Upper lobe of right lung (tissue), 1 donor: ENCODE data around the gene NUPR1. TPM values are rescaled to one million over a fixed set of nuclear protein-coding genes. Genes with fewer than 3 reads are reported as not detected.
A peak's percentile ranks its signal among the peaks of the same experiment; 100 is the strongest.
"Not testable (repeated sequence)": the region's sequence is repeated elsewhere in the genome, so short reads cannot be mapped to it uniquely, and the experiment has no call there.

Source experiments
- ATAC-seq: fragments of 200-7000 bp; cut with Tn5 transposase; one replicate; pipeline ENCODE4 v1.9.1; 2020; ENCODE audit warnings: mild to moderate bottlenecking, moderate library complexity
- DNase-seq: peaks from one replicate; pipeline ENCODE4 v3.0.0-alpha.2; 2020
- H3K27ac ChIP-seq: fragments of 200-600 bp; one replicate; pipeline ENCODE4 v1.8.0; 2022
- H3K27me3 ChIP-seq: fragments of 200-600 bp; one replicate; pipeline ENCODE4 v1.8.0; 2022; ENCODE audit warnings: mild to moderate bottlenecking
- H3K36me3 ChIP-seq: fragments of 200-600 bp; one replicate; pipeline ENCODE4 v1.8.0; 2022
- H3K4me1 ChIP-seq: fragments of 200-600 bp; one replicate; pipeline ENCODE4 v1.8.0; 2022
- H3K4me3 ChIP-seq: fragments of 200-600 bp; one replicate; pipeline ENCODE4 v1.8.0; 2022; ENCODE audit warnings: mild to moderate bottlenecking
- H3K9me3 ChIP-seq: fragments of 200-600 bp; one replicate; pipeline ENCODE4 v1.8.0; 2022
- intact Hi-C: fragments of 100-400 bp; cut with DNase I; formaldehyde crosslinking; loops from one replicate; pipeline ENCODE4 v1.11.0; 2022
- total RNA-seq: library from RNA; stranded (reverse); fragmentation: NEBNext Ultra II Directional; extraction: Animal tissue kit (Norgen Biotek cat#: 25700); gene quantifications from one replicate; pipeline ENCODE4 v1.2.1, GENCODE V29; 2021
- TF ChIP-seq, protein P1 (sequence below): fragments of 200-600 bp; IDR thresholded peaks from one replicate; pipeline ENCODE4 v1.8.0; 2022; ENCODE audit warnings: antibody characterized with exemption
- donor health status: DM: no; HTN: yes; CAD: no; lungs with severe emphysema.

NUPR1 gene
- total RNA-seq, 1 donor from 2014 or later = 291 TPM

DNA sequence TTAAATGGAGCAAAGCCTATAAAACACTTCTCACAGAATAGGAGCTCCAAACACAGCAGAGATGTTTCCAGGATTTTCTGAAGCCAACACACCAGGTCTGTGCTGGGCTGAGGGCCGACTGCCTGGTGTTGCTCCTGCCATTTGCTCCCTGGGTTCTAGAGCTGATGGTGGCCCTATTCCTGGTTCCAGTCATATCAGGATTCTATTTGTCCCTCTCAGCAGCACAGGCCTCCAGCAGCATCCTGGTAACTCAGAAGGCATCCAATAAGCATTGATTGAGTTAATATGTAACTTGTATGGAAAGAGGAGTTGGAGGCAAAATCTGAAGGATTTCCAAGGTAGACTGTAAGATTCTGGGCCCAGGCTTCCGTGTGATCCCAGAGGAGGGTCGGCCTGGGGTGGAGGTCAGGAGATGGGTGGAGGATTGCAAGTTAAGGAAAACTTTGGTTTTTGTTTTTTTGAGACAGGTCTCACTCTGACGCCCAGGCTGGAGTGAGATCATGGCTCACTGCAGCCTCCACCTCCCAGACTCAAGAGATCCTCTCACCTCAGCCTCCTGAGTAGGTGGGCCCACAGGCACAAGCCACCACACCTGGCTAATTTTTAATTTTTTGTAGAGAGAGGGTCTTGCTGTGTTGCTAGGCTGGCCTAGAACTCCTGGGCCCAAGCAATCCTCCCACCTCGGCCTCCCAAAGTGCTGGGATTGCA is 5.7 kb downstream of the NUPR1 start:
- H3K9me3 ChIP-seq = no peaks in the 10 kb centered on the region
- H3K27ac ChIP-seq = peak overlapping the region; percentile 78
- H3K27me3 ChIP-seq = no peaks in the 10 kb centered on the region
- ATAC-seq = no peak
- H3K36me3 ChIP-seq = peaks cover 11% of the 10 kb centered on the region
- DNase-seq = no peak
- H3K4me3 ChIP-seq = no peak overlapping the region
- H3K4me1 ChIP-seq = peaks cover 47% of the 10 kb centered on the region
- TF ChIP-seq, protein P1, sequence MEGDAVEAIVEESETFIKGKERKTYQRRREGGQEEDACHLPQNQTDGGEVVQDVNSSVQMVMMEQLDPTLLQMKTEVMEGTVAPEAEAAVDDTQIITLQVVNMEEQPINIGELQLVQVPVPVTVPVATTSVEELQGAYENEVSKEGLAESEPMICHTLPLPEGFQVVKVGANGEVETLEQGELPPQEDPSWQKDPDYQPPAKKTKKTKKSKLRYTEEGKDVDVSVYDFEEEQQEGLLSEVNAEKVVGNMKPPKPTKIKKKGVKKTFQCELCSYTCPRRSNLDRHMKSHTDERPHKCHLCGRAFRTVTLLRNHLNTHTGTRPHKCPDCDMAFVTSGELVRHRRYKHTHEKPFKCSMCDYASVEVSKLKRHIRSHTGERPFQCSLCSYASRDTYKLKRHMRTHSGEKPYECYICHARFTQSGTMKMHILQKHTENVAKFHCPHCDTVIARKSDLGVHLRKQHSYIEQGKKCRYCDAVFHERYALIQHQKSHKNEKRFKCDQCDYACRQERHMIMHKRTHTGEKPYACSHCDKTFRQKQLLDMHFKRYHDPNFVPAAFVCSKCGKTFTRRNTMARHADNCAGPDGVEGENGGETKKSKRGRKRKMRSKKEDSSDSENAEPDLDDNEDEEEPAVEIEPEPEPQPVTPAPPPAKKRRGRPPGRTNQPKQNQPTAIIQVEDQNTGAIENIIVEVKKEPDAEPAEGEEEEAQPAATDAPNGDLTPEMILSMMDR = no peak
- intact Hi-C loops = no loop called here

DNA sequence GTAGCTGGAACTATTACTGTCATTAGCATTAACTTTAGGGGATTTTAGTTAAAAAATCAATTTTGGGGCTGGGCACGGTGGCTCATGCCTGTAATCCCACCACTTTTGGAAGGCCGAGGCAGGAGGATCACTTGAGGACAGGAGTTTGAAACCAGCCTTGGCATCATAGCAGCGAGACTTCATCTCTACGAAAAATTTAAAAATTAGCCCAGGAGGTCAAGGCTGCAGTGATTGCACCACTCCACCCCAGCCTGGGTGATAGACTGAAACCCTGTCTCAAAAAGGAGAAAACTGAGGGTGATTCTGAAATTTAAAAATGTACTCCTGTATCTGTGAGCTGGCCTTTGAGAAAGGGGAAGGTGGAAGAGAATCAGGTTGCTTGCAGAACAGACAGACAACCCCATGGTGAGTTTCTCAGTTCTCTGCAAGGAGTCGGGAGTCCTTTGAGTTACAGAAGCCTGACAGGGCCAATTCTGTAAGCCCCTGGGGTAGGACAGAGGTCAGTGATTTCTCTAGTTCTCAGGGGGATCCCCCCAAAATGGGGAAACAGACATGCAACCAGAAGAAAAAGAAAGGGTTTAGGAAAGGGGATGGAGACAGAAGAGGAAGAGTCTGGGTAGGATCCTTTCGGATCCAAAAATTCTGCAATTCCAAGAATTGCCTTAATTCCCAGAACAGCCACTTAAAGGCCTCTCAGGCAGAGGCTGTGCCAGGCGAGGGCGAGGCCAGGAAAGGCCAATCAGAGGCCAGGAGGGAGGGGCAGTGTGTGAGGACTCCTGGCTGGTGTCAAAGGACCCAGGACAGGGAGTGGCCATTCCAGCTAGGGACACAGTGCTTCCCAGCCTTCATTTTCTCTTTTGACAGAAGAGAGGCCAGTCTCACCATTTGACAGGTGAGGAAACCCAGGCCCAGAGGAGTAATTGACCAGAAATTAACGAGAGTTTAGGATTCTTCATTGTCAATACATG is 6.7 kb downstream of the NUPR1 start:
- peak; percentile 91 for DNase-seq
- intact Hi-C loops = no loop called here
- H3K27ac ChIP-seq = peak overlapping the region; percentile 78
- H3K36me3 ChIP-seq = peaks cover 6% of the 10 kb centered on the region
- H3K9me3 ChIP-seq = no peaks in the 10 kb centered on the region
- TF ChIP-seq, protein P1 = no peak
- H3K4me1 ChIP-seq = peaks cover 41% of the 10 kb centered on the region
- peak; percentile 96 for ATAC-seq
- H3K4me3 ChIP-seq = no peak overlapping the region
- H3K27me3 ChIP-seq = no peaks in the 10 kb centered on the region

DNA sequence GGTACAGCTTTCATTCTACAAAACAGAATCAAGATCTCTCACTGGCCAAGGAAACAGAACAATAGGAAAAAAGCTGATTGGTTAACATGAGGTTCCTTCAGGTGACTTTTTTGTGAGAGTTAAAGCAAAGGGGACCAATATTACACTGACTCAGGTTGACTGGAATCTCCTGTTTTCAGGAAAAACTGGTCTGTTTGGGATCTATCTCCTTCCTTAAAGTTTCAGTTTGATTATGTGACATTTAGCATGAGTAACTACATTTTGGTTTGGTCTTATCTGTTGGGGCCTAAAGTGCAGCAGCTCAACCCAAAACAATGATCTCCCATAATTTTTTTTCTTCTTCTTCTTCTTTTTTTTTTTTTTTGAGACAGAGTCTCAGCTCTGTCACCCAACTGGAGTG is 9.7 kb downstream of the NUPR1 start:
- no peaks in the 10 kb centered on the region for H3K9me3 ChIP-seq
- H3K4me3 ChIP-seq = no peak overlapping the region
- H3K27me3 ChIP-seq = no peaks in the 10 kb centered on the region
- H3K4me1 ChIP-seq = peaks cover 20% of the 10 kb centered on the region
- intact Hi-C loops = no loop called here
- TF ChIP-seq, protein P1 = no peak
- no peaks in the 10 kb centered on the region for H3K36me3 ChIP-seq
- no peak overlapping the region for H3K27ac ChIP-seq
- DNase-seq = no peak
- no peak for ATAC-seq

DNA sequence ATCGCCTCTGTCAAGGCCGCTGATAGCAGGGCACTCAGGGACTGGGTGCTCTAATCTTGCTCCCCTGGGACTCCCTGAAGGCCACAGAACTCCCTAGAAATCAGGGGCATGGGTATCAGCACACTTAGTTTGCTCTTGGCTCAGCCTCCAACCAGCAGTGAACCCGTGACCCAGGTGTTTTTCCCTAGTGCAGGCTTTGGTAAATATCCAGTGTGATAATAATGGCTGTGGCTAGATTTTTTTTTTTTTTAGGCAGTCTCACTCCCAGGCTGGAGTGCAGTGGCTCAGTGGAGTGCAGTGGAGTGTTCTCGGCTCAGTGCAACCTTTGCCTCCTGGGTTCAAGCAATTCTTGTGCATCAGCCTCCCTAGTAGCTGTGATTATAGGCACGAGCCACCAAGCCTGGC is 10.3 kb downstream of the NUPR1 start:
- Histone ChIP-seq H3K36me3 (no peaks in the 10 kb centered on the region), H3K9me3 (no peaks in the 10 kb centered on the region), H3K27ac (no peak overlapping the region), H3K4me1 (peaks cover 15% of the 10 kb centered on the region), H3K27me3 (no peaks in the 10 kb centered on the region), H3K4me3 (no peak overlapping the region)
- DNase-seq = no peak
- intact Hi-C loops = no loop called here
- no peak for ATAC-seq
- TF ChIP-seq, protein P1 = no peak

DNA sequence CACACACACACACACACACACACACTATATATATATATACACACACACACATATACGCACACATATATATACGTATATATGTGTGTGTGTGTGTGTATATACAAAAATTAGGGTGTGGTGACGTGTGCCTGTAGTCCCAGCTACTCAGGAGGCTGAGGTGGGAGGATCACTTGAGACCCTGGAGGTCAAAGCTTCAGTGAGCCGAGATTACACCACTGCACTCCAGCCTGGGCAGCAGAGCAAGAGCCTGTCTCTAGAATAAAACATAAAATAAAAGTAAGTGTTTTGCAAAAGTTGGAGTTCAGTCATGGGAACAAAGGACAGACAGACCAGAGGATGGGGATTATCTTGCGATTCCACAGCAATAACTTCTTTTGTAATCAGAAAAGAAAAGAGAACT is 10.8 kb downstream of the NUPR1 start:
- ATAC-seq (no peak), DNase-seq (no peak)
- no peak overlapping the region for H3K27ac ChIP-seq
- TF ChIP-seq, protein P1 = no peak
- no peaks in the 10 kb centered on the region for H3K27me3 ChIP-seq
- intact Hi-C loops = no loop called here
- no peak overlapping the region for H3K4me3 ChIP-seq
- peaks cover 13% of the 10 kb centered on the region for H3K4me1 ChIP-seq
- no peaks in the 10 kb centered on the region for H3K9me3 ChIP-seq
- H3K36me3 ChIP-seq = no peaks in the 10 kb centered on the region

DNA sequence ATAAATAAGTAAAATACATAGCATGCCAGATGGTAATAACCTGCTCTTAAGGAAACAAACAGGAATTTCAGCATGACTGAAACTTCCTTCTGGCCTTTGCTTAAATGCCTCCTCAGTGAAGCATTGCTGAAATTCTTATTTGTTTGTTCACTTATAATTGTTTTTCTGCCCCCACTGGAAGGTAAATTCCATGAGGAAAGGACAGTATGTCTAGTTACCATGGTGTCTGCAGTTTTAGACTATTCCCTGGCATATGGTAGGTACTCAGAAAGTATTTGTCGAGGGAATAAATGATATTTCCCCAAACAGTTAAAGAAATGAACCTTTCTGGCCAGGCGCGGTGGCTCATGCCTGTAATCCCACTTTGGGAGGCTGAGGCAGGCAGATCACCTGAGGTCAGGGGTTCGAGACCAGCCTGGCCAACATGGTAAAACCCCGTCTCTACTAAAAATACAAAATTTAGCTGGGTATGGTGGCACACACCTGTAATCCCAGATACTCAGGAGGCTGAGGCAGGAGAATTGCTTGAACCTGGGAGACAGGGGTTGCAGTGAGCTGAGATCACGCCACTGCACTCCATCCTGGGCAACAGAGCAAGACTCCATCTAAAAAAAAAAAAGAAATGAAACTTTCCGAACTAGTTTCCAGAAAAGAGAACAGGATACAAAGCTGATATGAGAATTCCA is 11.5 kb downstream of the NUPR1 start:
- H3K4me3 ChIP-seq, H3K4me1 ChIP-seq, H3K9me3 ChIP-seq, DNase-seq, H3K27me3 ChIP-seq, H3K27ac ChIP-seq, H3K36me3 ChIP-seq, ATAC-seq, intact Hi-C loops: not testable (repeated sequence)
